ENCODE data around the gene UMODL1. TPM values are rescaled to one million over a fixed set of nuclear protein-coding genes. Genes with fewer than 3 reads are reported as not detected.

UMODL1 gene
- total and polyA plus RNA-seq, 8 donors: under 0.01 TPM; not detected in 7

DNA sequence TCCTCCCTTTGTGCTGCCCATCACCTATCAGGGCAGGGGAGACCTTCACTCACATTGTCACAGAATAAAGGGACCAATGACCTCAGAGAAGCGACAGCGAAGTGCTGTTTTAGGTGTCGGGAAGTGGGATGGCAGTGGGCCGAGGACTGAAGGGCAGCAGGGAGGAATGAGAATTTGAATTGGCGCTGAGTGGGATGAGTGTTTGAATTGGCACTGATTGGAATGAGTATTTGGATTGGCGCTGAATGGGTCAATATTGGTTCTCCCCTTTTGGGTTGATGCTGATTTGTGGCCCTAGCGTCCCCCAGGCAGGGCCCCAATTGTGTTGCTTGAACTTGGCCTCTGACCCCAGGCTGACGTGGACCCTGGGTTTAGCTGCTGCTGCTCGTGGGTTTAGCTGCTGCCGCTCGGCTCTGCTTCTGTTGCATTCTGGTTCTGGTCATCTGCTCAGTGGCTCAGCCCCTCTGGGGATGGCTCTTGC lies 12.4 kb upstream of the UMODL1 start:
- H3K4me3 ChIP-seq: no peak overlapping the region
- intact Hi-C loops (cut with DNase I; ENCODE audit: low total_unique reads): no loop called here
- no peak for TF ChIP-seq POLR2AphosphoS5 (IDR thresholded peaks at IDR 0.05)
- no peak for TF ChIP-seq EP300 (IDR thresholded peaks at IDR 0.05)
- no peak for TF ChIP-seq CTCF (IDR thresholded peaks at IDR 0.05)
- no peak for TF ChIP-seq POLR2A (IDR thresholded peaks at IDR 0.05)
- H3K9me3 ChIP-seq: no peaks in the 10 kb centered on the region
- DNase-seq: peak in 1 of 2 donors; percentile 49
- WGBS, 5 donors: 29 to 75% (median 70%) methylated on average over 11 of the region's 11 CpGs
- no peaks in the 10 kb centered on the region for H3K36me3 ChIP-seq
- H3K4me1 ChIP-seq: peaks cover 40 to 54% (median 49%) of the 10 kb centered on the region in 4 donors
- peak overlapping the region in 3 of 5 donors; percentile 45 to 72 (median 60) for H3K27ac ChIP-seq
- peaks cover 0 to 18% (median 2%) of the 10 kb centered on the region in 3 donors for H3K27me3 ChIP-seq

GRCh38 chr21:42059141-42059540 lies 12.0 kb upstream of the UMODL1 start:
- Histone ChIP-seq H3K27ac (no peak overlapping the region), H3K9me3 (no peaks in the 10 kb centered on the region), H3K36me3 (no peaks in the 10 kb centered on the region), H3K4me3 (no peak overlapping the region), H3K27me3 (peaks cover 0 to 23% (median 4%) of the 10 kb centered on the region in 3 donors), H3K4me1 (peaks cover 42 to 59% (median 54%) of the 10 kb centered on the region in 4 donors)
- 71 to 93% (median 78%) methylated on average over 1 to 9 of the region's 9 CpGs for WGBS, 5 donors
- TF ChIP-seq POLR2AphosphoS5 (IDR thresholded peaks at IDR 0.05) (no peak), CTCF (IDR thresholded peaks at IDR 0.05) (no peak), EP300 (IDR thresholded peaks at IDR 0.05) (no peak), POLR2A (IDR thresholded peaks at IDR 0.05) (no peak)
- intact Hi-C loops (cut with DNase I; ENCODE audit: low total_unique reads): no loop called here
- DNase-seq: no peak

DNA sequence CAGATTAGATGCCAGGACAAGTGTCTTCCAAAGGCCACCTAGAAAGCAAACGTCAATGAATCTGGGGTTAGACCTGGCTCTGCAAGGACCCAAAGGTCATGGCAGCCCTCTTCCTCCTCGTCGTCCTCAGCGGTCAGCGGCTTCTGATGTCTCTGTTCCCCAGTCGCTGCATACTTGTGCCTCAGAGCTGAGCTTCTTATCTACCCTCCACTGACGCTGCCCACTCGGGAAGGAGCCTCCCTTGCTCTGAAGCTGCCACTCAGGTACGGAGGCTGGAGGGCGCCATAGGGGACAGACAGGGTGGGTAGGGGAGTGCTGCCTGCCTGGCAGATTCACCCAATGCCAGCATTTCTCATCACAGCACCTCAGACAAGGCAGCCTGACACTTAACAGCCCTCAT lies 11.4 kb upstream of the UMODL1 start:
- TF ChIP-seq EP300 (IDR thresholded peaks at IDR 0.05) (no peak), CTCF (IDR thresholded peaks at IDR 0.05) (no peak), POLR2A (IDR thresholded peaks at IDR 0.05) (no peak), POLR2AphosphoS5 (IDR thresholded peaks at IDR 0.05) (no peak)
- no peaks in the 10 kb centered on the region for H3K9me3 ChIP-seq
- H3K4me1 ChIP-seq: peaks cover 42 to 64% (median 59%) of the 10 kb centered on the region in 4 donors
- peaks cover 0 to 26% (median 4%) of the 10 kb centered on the region in 3 donors for H3K27me3 ChIP-seq
- H3K4me3 ChIP-seq: no peak overlapping the region
- DNase-seq: no peak
- intact Hi-C loops (cut with DNase I; ENCODE audit: low total_unique reads): no loop called here
- 75 to 85% (median 79%) methylated on average over 10 of the region's 10 CpGs for WGBS, 5 donors
- H3K27ac ChIP-seq: no peak overlapping the region
- H3K36me3 ChIP-seq: no peaks in the 10 kb centered on the region

GRCh38 chr21:42060166-42060565 lies 11.0 kb upstream of the UMODL1 start:
- peaks cover 42 to 64% (median 59%) of the 10 kb centered on the region in 4 donors for H3K4me1 ChIP-seq
- intact Hi-C loops (cut with DNase I; ENCODE audit: low total_unique reads): no loop called here
- 93 to 98% (median 96%) methylated on average over 6 to 15 of the region's 15 CpGs for WGBS, 5 donors

More at GRCh38 chr21:42060166-42060565, 11.0 kb upstream of the UMODL1 start:
- Histone ChIP-seq H3K27me3 (peaks cover 0 to 26% (median 4%) of the 10 kb centered on the region in 3 donors), H3K4me3 (no peak overlapping the region), H3K27ac (no peak overlapping the region), H3K9me3 (no peaks in the 10 kb centered on the region), H3K36me3 (no peaks in the 10 kb centered on the region)
- no peak for DNase-seq
- TF ChIP-seq POLR2A (IDR thresholded peaks at IDR 0.05): no peak
- no peak for TF ChIP-seq POLR2AphosphoS5 (IDR thresholded peaks at IDR 0.05)
- TF ChIP-seq CTCF (IDR thresholded peaks at IDR 0.05): no peak
- TF ChIP-seq EP300 (IDR thresholded peaks at IDR 0.05): no peak

Measured in stomach (tissue), 9 donors.